Liver (tissue), 9 donors: ENCODE measurements around the gene AP2S1. TPM values are rescaled to one million over a fixed set of nuclear protein-coding genes. Genes with fewer than 3 reads are reported as not detected.

ENCODE experiments used
- DNase-seq: peaks from one replicate; pipeline ENCODE4 v3.0.0-alpha.2; 2017; ENCODE audit warnings: low spot score
- H3K27ac ChIP-seq, 2 donors: one replicate each; pipeline ENCODE4 v1.7.0; 2013; ENCODE audit warnings: inconsistent platforms in 2 of 2, low read length in 2 of 2, control low read depth in 1 of 2, low read depth in 1 of 2, mild to moderate bottlenecking in 1 of 2
- H3K27me3 ChIP-seq, 4 donors: one replicate each; pipeline versions ENCODE4 v1.6.1 to v1.7.0; 2013; ENCODE audit warnings: low read length in 3 of 4, inconsistent platforms in 1 of 4, mild to moderate bottlenecking in 1 of 4, moderate library complexity in 1 of 4; ENCODE audit not compliant: control insufficient read depth in 4 of 4, insufficient read depth in 4 of 4
- H3K36me3 ChIP-seq, 4 donors: one replicate each; pipeline versions ENCODE4 v1.6.1 to v1.7.0; 2013; ENCODE audit warnings: low read length in 3 of 4, mild to moderate bottlenecking in 3 of 4, low read depth in 1 of 4, moderate library complexity in 1 of 4; ENCODE audit not compliant: control insufficient read depth in 4 of 4, insufficient read depth in 3 of 4
- H3K4me1 ChIP-seq, 4 donors: one replicate each; pipeline versions ENCODE4 v1.6.1 to v1.7.0; 2013; ENCODE audit warnings: low read length in 3 of 4, mild to moderate bottlenecking in 3 of 4, moderate library complexity in 1 of 4; ENCODE audit not compliant: control insufficient read depth in 4 of 4, insufficient read depth in 4 of 4
- H3K4me3 ChIP-seq, 3 donors: one replicate each; pipeline versions ENCODE4 v1.6.1 to v1.7.0; 2013; ENCODE audit warnings: low read length in 3 of 3, control low read depth in 1 of 3, low read depth in 1 of 3, mild to moderate bottlenecking in 1 of 3
- H3K9ac ChIP-seq, 2 donors: one replicate each; pipeline ENCODE4 v1.7.0; 2013; ENCODE audit warnings: low read length in 2 of 2, mild to moderate bottlenecking in 2 of 2, moderate library complexity in 2 of 2, control low read depth in 1 of 2, low read depth in 1 of 2
- H3K9me3 ChIP-seq, 4 donors: one replicate each; pipeline versions ENCODE4 v1.6.1 to v1.7.0; 2013; ENCODE audit warnings: low read length in 3 of 4; ENCODE audit not compliant: control insufficient read depth in 4 of 4
- EGR1 ChIP-seq, 2 donors: IDR thresholded peaks; 2 replicates each; pipeline ENCODE4 v1.6.1; 2016 to 2018; ENCODE audit warnings: antibody characterized with exemption in 2 of 2, low read depth in 2 of 2
- FOXA1 ChIP-seq: IDR thresholded peaks from 2 replicates; pipeline ENCODE4 v1.6.1; 2016; ENCODE audit warnings: antibody characterized with exemption
- FOXA2 ChIP-seq: IDR thresholded peaks from 2 replicates; pipeline ENCODE4 v1.6.1; 2016; ENCODE audit warnings: antibody characterized with exemption
- GABPA ChIP-seq, 2 donors: IDR thresholded peaks in 1 of 2; conservative IDR thresholded peaks in 1 of 2; 2 replicates each; pipeline ENCODE4 v1.6.1; 2016; ENCODE audit warnings: antibody characterized with exemption in 2 of 2, mild to moderate bottlenecking in 1 of 2, moderate library complexity in 1 of 2
- HNF4A ChIP-seq, 2 donors: conservative IDR thresholded peaks; 2 replicates each; pipeline ENCODE4 v1.6.1; 2016; ENCODE audit warnings: antibody characterized with exemption in 2 of 2, mild to moderate bottlenecking in 2 of 2
- HNF4G ChIP-seq: IDR thresholded peaks from 2 replicates; pipeline ENCODE4 v1.6.1; 2016; ENCODE audit warnings: antibody characterized with exemption
- JUND ChIP-seq, 2 donors: IDR thresholded peaks; 2 replicates each; pipeline ENCODE4 v1.6.1; 2016; ENCODE audit warnings: antibody characterized with exemption in 2 of 2
- MAX ChIP-seq: IDR thresholded peaks from 2 replicates; pipeline ENCODE4 v1.6.1; 2016; ENCODE audit warnings: antibody characterized with exemption
- NR2F2 ChIP-seq: IDR thresholded peaks from 2 replicates; pipeline ENCODE4 v1.6.1; 2016; ENCODE audit warnings: antibody characterized with exemption
- RAD21 ChIP-seq, 2 donors: IDR thresholded peaks; 2 replicates each; pipeline ENCODE4 v1.6.1; 2016; ENCODE audit warnings: antibody characterized with exemption in 2 of 2, mild to moderate bottlenecking in 2 of 2
- RXRA ChIP-seq, 2 donors: IDR thresholded peaks; 2 replicates each; pipeline ENCODE4 v1.6.1; 2017 to 2018; ENCODE audit warnings: antibody characterized with exemption in 2 of 2, mild to moderate bottlenecking in 1 of 2
- SP1 ChIP-seq: IDR thresholded peaks from 2 replicates; pipeline ENCODE4 v1.6.1; 2018; ENCODE audit warnings: antibody characterized with exemption, mild to moderate bottlenecking
- TAF1 ChIP-seq: conservative IDR thresholded peaks from 2 replicates; pipeline ENCODE4 v1.6.1; 2016; ENCODE audit warnings: antibody characterized with exemption, mild to moderate bottlenecking
- YY1 ChIP-seq: IDR thresholded peaks from 2 replicates; pipeline ENCODE4 v1.6.1; 2016; ENCODE audit warnings: antibody characterized with exemption, mild to moderate bottlenecking
- WGBS: extraction: QIAGEN DNeasy Blood & Tissue Kit; methylation state at CpG from one replicate; pipeline ENCODE4 v1.1.7; 2013; 5-methylcytosine and 5-hydroxymethylcytosine counted together
- polyA plus RNA-seq, 2 donors: library from polyadenylated mRNA; stranded (reverse) in 1 of 2; unstranded in 1 of 2; fragments of 200-250 nt in 1 of 2; fragments of >200 nt in 1 of 2; fragmentation: Nextera tagmentation in 1 of 2; extraction: Ambion mirVana in 1 of 2; gene quantifications; one replicate each; pipeline versions ENCODE4 v1.2.1 to v1.2.3, GENCODE V29; 2013 to 2015
- total RNA-seq, 2 donors: library from RNA; depleted of rRNA; stranded (reverse); fragments of >200 nt; gene quantifications; one replicate each; pipeline ENCODE4 v1.2.3, GENCODE V29; 2014
- TF ChIP-seq, protein P1 (sequence below): fragments of 150-350 bp; IDR thresholded peaks from 2 replicates; pipeline ENCODE4 v1.5.1; 2017; ENCODE audit warnings: improper control_type of control experiment, low read depth, low read length; ENCODE audit not compliant: missing input control
- TF ChIP-seq, protein P2 (sequence below): IDR thresholded peaks from 2 replicates; pipeline ENCODE4 v1.6.1; 2016; ENCODE audit warnings: antibody characterized with exemption
- TF ChIP-seq, protein P3 (sequence below): IDR thresholded peaks from 2 replicates; pipeline ENCODE4 v1.6.1; 2016; ENCODE audit warnings: antibody characterized with exemption
- TF ChIP-seq, protein P4 (sequence below): IDR thresholded peaks from 2 replicates; pipeline ENCODE4 v1.6.1; 2016; ENCODE audit warnings: antibody characterized with exemption, mild to moderate bottlenecking
- donor health status: healthy.
- donor health status: healthy.
- donor health status: healthy.
- donor health status: healthy.
- donor health status: healthy.

AP2S1 gene
- total and polyA plus RNA-seq, 4 donors = 28.3 to 168 (median 79.0) TPM

DNA sequence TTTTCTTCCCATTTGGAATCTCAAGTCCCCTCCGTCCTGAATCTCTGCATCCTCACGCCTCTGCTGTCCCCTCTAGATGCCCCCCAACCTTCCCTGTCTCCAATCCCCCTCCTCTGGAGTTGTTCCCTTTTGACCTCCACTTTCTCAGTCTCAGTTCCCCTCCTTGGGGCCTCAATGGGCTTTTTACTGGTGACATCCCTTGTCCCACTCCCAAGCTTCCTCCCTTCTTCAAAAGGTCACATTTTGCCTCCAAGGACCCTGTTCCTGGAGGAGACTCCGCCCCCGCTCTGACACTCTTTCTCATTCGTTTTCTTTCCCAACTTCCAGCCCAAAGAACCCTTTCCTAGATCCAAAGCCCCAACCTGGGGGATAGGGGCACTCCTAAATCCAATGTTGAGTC, 1.0 kb downstream of the AP2S1 start:
- H3K27me3 ChIP-seq = no peaks in the 10 kb centered on the region
- TF ChIP-seq MAX (no peak), FOXA1 (no peak), EGR1 (IDR thresholded peaks at IDR 0.05; ENCODE audit: low read depth in 2 of 2) (no peak), GABPA (IDR thresholded peaks at IDR 0.05 in 1 of 2, conservative IDR thresholded peaks at IDR 0.05 in 1 of 2) (no peak), RAD21 (IDR thresholded peaks at IDR 0.05) (no peak), FOXA2 (no peak), TAF1 (no peak), SP1 (no peak), RXRA (IDR thresholded peaks at IDR 0.05) (no peak), HNF4A (conservative IDR thresholded peaks at IDR 0.05) (no peak), YY1 (no peak), JUND (IDR thresholded peaks at IDR 0.05) (no peak), NR2F2 (no peak), HNF4G (no peak)
- TF ChIP-seq, protein P1, sequence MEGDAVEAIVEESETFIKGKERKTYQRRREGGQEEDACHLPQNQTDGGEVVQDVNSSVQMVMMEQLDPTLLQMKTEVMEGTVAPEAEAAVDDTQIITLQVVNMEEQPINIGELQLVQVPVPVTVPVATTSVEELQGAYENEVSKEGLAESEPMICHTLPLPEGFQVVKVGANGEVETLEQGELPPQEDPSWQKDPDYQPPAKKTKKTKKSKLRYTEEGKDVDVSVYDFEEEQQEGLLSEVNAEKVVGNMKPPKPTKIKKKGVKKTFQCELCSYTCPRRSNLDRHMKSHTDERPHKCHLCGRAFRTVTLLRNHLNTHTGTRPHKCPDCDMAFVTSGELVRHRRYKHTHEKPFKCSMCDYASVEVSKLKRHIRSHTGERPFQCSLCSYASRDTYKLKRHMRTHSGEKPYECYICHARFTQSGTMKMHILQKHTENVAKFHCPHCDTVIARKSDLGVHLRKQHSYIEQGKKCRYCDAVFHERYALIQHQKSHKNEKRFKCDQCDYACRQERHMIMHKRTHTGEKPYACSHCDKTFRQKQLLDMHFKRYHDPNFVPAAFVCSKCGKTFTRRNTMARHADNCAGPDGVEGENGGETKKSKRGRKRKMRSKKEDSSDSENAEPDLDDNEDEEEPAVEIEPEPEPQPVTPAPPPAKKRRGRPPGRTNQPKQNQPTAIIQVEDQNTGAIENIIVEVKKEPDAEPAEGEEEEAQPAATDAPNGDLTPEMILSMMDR = no peak
- TF ChIP-seq, protein P2, sequence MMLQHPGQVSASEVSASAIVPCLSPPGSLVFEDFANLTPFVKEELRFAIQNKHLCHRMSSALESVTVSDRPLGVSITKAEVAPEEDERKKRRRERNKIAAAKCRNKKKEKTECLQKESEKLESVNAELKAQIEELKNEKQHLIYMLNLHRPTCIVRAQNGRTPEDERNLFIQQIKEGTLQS = no peak
- TF ChIP-seq, protein P3, sequence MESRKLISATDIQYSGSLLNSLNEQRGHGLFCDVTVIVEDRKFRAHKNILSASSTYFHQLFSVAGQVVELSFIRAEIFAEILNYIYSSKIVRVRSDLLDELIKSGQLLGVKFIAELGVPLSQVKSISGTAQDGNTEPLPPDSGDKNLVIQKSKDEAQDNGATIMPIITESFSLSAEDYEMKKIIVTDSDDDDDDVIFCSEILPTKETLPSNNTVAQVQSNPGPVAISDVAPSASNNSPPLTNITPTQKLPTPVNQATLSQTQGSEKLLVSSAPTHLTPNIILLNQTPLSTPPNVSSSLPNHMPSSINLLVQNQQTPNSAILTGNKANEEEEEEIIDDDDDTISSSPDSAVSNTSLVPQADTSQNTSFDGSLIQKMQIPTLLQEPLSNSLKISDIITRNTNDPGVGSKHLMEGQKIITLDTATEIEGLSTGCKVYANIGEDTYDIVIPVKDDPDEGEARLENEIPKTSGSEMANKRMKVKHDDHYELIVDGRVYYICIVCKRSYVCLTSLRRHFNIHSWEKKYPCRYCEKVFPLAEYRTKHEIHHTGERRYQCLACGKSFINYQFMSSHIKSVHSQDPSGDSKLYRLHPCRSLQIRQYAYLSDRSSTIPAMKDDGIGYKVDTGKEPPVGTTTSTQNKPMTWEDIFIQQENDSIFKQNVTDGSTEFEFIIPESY = no peak
- TF ChIP-seq, protein P4, sequence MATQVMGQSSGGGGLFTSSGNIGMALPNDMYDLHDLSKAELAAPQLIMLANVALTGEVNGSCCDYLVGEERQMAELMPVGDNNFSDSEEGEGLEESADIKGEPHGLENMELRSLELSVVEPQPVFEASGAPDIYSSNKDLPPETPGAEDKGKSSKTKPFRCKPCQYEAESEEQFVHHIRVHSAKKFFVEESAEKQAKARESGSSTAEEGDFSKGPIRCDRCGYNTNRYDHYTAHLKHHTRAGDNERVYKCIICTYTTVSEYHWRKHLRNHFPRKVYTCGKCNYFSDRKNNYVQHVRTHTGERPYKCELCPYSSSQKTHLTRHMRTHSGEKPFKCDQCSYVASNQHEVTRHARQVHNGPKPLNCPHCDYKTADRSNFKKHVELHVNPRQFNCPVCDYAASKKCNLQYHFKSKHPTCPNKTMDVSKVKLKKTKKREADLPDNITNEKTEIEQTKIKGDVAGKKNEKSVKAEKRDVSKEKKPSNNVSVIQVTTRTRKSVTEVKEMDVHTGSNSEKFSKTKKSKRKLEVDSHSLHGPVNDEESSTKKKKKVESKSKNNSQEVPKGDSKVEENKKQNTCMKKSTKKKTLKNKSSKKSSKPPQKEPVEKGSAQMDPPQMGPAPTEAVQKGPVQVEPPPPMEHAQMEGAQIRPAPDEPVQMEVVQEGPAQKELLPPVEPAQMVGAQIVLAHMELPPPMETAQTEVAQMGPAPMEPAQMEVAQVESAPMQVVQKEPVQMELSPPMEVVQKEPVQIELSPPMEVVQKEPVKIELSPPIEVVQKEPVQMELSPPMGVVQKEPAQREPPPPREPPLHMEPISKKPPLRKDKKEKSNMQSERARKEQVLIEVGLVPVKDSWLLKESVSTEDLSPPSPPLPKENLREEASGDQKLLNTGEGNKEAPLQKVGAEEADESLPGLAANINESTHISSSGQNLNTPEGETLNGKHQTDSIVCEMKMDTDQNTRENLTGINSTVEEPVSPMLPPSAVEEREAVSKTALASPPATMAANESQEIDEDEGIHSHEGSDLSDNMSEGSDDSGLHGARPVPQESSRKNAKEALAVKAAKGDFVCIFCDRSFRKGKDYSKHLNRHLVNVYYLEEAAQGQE = no peak
- H3K4me3 ChIP-seq = peak overlapping the region; percentile 73 to 99 (median 82)
- WGBS = 59% methylated on average over 5 of the region's 5 CpGs
- no peaks in the 10 kb centered on the region for H3K9me3 ChIP-seq
- H3K4me1 ChIP-seq = peaks cover 8 to 33% (median 29%) of the 10 kb centered on the region in 4 donors
- DNase-seq = no peak
- peak overlapping the region; percentile 12 to 91 for H3K9ac ChIP-seq
- H3K36me3 ChIP-seq = no peaks in the 10 kb centered on the region
- H3K27ac ChIP-seq = peak overlapping the region; percentile 57 to 92
